ENCODE results near the gene ZBTB12. TPM values are rescaled to one million over a fixed set of nuclear protein-coding genes. Genes with fewer than 3 reads are reported as not detected.
"Not testable (repeated sequence)": the region's sequence is repeated elsewhere in the genome, so short reads cannot be mapped to it uniquely, and the experiment has no call there.

The ZBTB12 gene
- total RNA-seq, 2 experiments from 2014 or later: 1.3 to 1.8 TPM

- no peak for DNase-seq
- Mint-ChIP-seq H3K9me3 (no peaks in the 10 kb centered on the region), H3K27me3 (no peaks in the 10 kb centered on the region), H3K27ac (no peak overlapping the region), H3K4me1 (peaks cover 2% of the 10 kb centered on the region), H3K36me3 (ENCODE audit: low read depth) (peaks cover 16% of the 10 kb centered on the region), H3K4me3 (no peak overlapping the region)
- ChIA-PET POLR2A (no interaction called here), CTCF (interaction anchor here (1.5 kb wide), 1 partner anchor 12 kb away, joined by 4 read pairs; no protein-coding TSS in a partner anchor)
Observed at GRCh38 chr6:31877125-31877650, 24.7 kb downstream of the ZBTB12 start.

- no peaks in the 10 kb centered on the region for H3K9me3 Mint-ChIP-seq
- peaks cover 3% of the 10 kb centered on the region for H3K27me3 Mint-ChIP-seq
- H3K4me1 Mint-ChIP-seq: peaks cover 5% of the 10 kb centered on the region
- peaks cover 11% of the 10 kb centered on the region for H3K36me3 Mint-ChIP-seq (ENCODE audit: low read depth)
- no peak overlapping the region for H3K27ac Mint-ChIP-seq
- no peak overlapping the region for H3K4me3 Mint-ChIP-seq
- ChIA-PET POLR2A (no interaction called here), CTCF (interaction anchor here (0.7 to 1.5 kb wide), 3 partner anchors 11 to 330 kb away, joined by 3 to 4 read pairs (median 4); partner anchors contain the start of gene ATP6V1G2)
- DNase-seq: no peak
Observed at GRCh38 chr6:31876357-31876756, 25.5 kb downstream of the ZBTB12 start.

GRCh38 chr6:31875877-31876276 lies 26.0 kb downstream of the ZBTB12 start:
- peaks cover 10% of the 10 kb centered on the region for H3K4me1 Mint-ChIP-seq
- no peaks in the 10 kb centered on the region for H3K9me3 Mint-ChIP-seq
- no peak overlapping the region for H3K4me3 Mint-ChIP-seq
- no peak overlapping the region for H3K27ac Mint-ChIP-seq
- CTCF ChIA-PET: interaction anchor here (0.7 to 1.5 kb wide), 5 partner anchors 10 to 330 kb away, joined by 3 to 6 read pairs (median 4); partner anchors contain the start of genes ATP6V1G2 and EHMT2
- peaks cover 3% of the 10 kb centered on the region for H3K27me3 Mint-ChIP-seq
- POLR2A ChIA-PET: no interaction called here
- no peak for DNase-seq
- peaks cover 6% of the 10 kb centered on the region for H3K36me3 Mint-ChIP-seq (ENCODE audit: low read depth)

- Mint-ChIP-seq H3K4me1 (peaks cover 10% of the 10 kb centered on the region), H3K4me3 (no peak overlapping the region), H3K36me3 (ENCODE audit: low read depth) (peaks cover 5% of the 10 kb centered on the region), H3K27me3 (peaks cover 3% of the 10 kb centered on the region), H3K9me3 (no peaks in the 10 kb centered on the region), H3K27ac (no peak overlapping the region)
- no peak for DNase-seq
- ChIA-PET POLR2A (no interaction called here), CTCF (interaction anchor here (1.0 to 1.4 kb wide), 3 partner anchors 23 to 329 kb away, joined by 3 to 6 read pairs (median 4); partner anchors contain the start of genes ATP6V1G2 and EHMT2)
Observed at GRCh38 chr6:31874836-31875572, 26.9 kb downstream of the ZBTB12 start.

- no peak for DNase-seq
- H3K4me1 Mint-ChIP-seq: peaks cover 10% of the 10 kb centered on the region
- H3K36me3 Mint-ChIP-seq (ENCODE audit: low read depth): no peaks in the 10 kb centered on the region
- no peaks in the 10 kb centered on the region for H3K9me3 Mint-ChIP-seq
- CTCF ChIA-PET: interaction anchor here (1.1 kb wide), 1 partner anchor 195 kb away, joined by 3 read pairs; no protein-coding TSS in a partner anchor
- no peak overlapping the region for H3K4me3 Mint-ChIP-seq
- H3K27me3 Mint-ChIP-seq: peaks cover 3% of the 10 kb centered on the region
- POLR2A ChIA-PET: no interaction called here
- no peak overlapping the region for H3K27ac Mint-ChIP-seq
Observed at GRCh38 chr6:31874084-31874670, 27.7 kb downstream of the ZBTB12 start.

GRCh38 chr6:31871046-31871659 lies 30.7 kb downstream of the ZBTB12 start:
- no peaks in the 10 kb centered on the region for H3K36me3 Mint-ChIP-seq (ENCODE audit: low read depth)
- ChIA-PET CTCF (interaction anchor here (1.3 kb wide), 1 partner anchor 50 kb away, joined by 6 read pairs; no protein-coding TSS in a partner anchor), POLR2A (no interaction called here)
- DNase-seq: no peak
- no peak overlapping the region for H3K4me3 Mint-ChIP-seq
- no peak overlapping the region for H3K27ac Mint-ChIP-seq
- peaks cover 3% of the 10 kb centered on the region for H3K27me3 Mint-ChIP-seq
- no peaks in the 10 kb centered on the region for H3K9me3 Mint-ChIP-seq
- peaks cover 10% of the 10 kb centered on the region for H3K4me1 Mint-ChIP-seq

GRCh38 chr6:31870385-31870921 lies 31.4 kb downstream of the ZBTB12 start:
- no peaks in the 10 kb centered on the region for H3K36me3 Mint-ChIP-seq (ENCODE audit: low read depth)
- POLR2A ChIA-PET: no interaction called here
- H3K4me3 Mint-ChIP-seq: no peak overlapping the region
- no peaks in the 10 kb centered on the region for H3K9me3 Mint-ChIP-seq
- CTCF ChIA-PET: interaction anchor here (1.3 kb wide), 1 partner anchor 49 kb away, joined by 6 read pairs; no protein-coding TSS in a partner anchor
- no peak for DNase-seq
- no peak overlapping the region for H3K27ac Mint-ChIP-seq
- H3K27me3 Mint-ChIP-seq: peaks cover 3% of the 10 kb centered on the region
- H3K4me1 Mint-ChIP-seq: peaks cover 8% of the 10 kb centered on the region

GRCh38 chr6:31869343-31869742 lies 32.5 kb downstream of the ZBTB12 start:
- no peak for DNase-seq
- Mint-ChIP-seq H3K36me3 (ENCODE audit: low read depth) (no peaks in the 10 kb centered on the region), H3K9me3 (no peaks in the 10 kb centered on the region), H3K27me3 (peaks cover 3% of the 10 kb centered on the region), H3K4me1 (peaks cover 12% of the 10 kb centered on the region), H3K27ac (no peak overlapping the region), H3K4me3 (no peak overlapping the region)
- ChIA-PET POLR2A (no interaction called here), CTCF (interaction anchor here (0.7 to 1.0 kb wide), 2 partner anchors 13 to 957 kb away, joined by 3 to 5 read pairs; no protein-coding TSS in a partner anchor)

GRCh38 chr6:31868658-31868971 lies 33.3 kb downstream of the ZBTB12 start:
- DNase-seq; H3K36me3 Mint-ChIP-seq (ENCODE audit: low read depth); H3K4me3 Mint-ChIP-seq; POLR2A ChIA-PET; H3K9me3 Mint-ChIP-seq; H3K27me3 Mint-ChIP-seq; H3K27ac Mint-ChIP-seq: not testable (repeated sequence)
- CTCF ChIA-PET: interaction anchor here (0.6 to 1.0 kb wide), 3 partner anchors 12 to 61 kb away, joined by 5 to 7 read pairs (median 5); partner anchors contain the start of gene HSPA1B
- H3K4me1 Mint-ChIP-seq: peaks cover 19% of the 10 kb centered on the region

- Mint-ChIP-seq H3K27ac (peak overlapping the region; percentile 59), H3K36me3 (ENCODE audit: low read depth) (no peaks in the 10 kb centered on the region), H3K27me3 (no peaks in the 10 kb centered on the region), H3K9me3 (no peaks in the 10 kb centered on the region), H3K4me3 (peak overlapping the region; percentile 45), H3K4me1 (peaks cover 27% of the 10 kb centered on the region)
- DNase-seq: no peak
- ChIA-PET CTCF (interaction anchor here (0.7 to 2.0 kb wide), 3 partner anchors 11 to 179 kb away, joined by 3 to 7 read pairs (median 4); no protein-coding TSS in a partner anchor), POLR2A (no interaction called here)
Observed at GRCh38 chr6:31865205-31866118, 36.4 kb downstream of the ZBTB12 start.

GRCh38 chr6:31864818-31865204 lies 37.1 kb downstream of the ZBTB12 start:
- ChIA-PET CTCF (interaction anchor here (0.9 to 2.0 kb wide), 3 partner anchors 15 to 29 kb away, joined by 3 to 7 read pairs (median 3); no protein-coding TSS in a partner anchor), POLR2A (no interaction called here)
- Mint-ChIP-seq H3K4me1 (peaks cover 27% of the 10 kb centered on the region), H3K27ac (no peak overlapping the region), H3K27me3 (no peaks in the 10 kb centered on the region), H3K9me3 (no peaks in the 10 kb centered on the region), H3K36me3 (ENCODE audit: low read depth) (no peaks in the 10 kb centered on the region), H3K4me3 (peak overlapping the region; percentile 85)
- no peak for DNase-seq

GRCh38 chr6:31864123-31864562 lies 37.7 kb downstream of the ZBTB12 start:
- Mint-ChIP-seq H3K27ac (peak overlapping the region; percentile 91), H3K4me1 (peaks cover 27% of the 10 kb centered on the region), H3K4me3 (peak overlapping the region; percentile 85)
- POLR2A ChIA-PET; DNase-seq; H3K27me3 Mint-ChIP-seq; H3K36me3 Mint-ChIP-seq (ENCODE audit: low read depth); H3K9me3 Mint-ChIP-seq: not testable (repeated sequence)
- CTCF ChIA-PET: interaction anchor here (0.6 to 2.0 kb wide), 8 partner anchors 16 to 226 kb away, joined by 3 to 8 read pairs (median 3); partner anchors contain the start of gene CLIC1

Data from activated CD4-positive, alpha-beta T cell treated with anti-CD3 and anti-CD28 coated beads, Interleukin-2, amount 10 ng/mL, durations not matched to agents 7 days and 5 days (primary cell).